Stomach smooth muscle (tissue), 2 donors: Measurements from ENCODE around the gene ZNF771.

Experiments
- H3K27ac ChIP-seq: one replicate; pipeline ENCODE4 v1.7.0; 2013; ENCODE audit warnings: mild to moderate bottlenecking, low read length, inconsistent platforms
- H3K27me3 ChIP-seq, 2 donors: one replicate each; pipeline ENCODE4 v1.7.0; 2013; ENCODE audit warnings: low read length in 2 of 2; ENCODE audit not compliant: insufficient read depth in 2 of 2, control insufficient read depth in 1 of 2
- H3K36me3 ChIP-seq, 2 donors: one replicate each; pipeline ENCODE4 v1.7.0; 2013; ENCODE audit warnings: low read length in 2 of 2; ENCODE audit not compliant: control insufficient read depth in 2 of 2, insufficient read depth in 2 of 2
- H3K4me1 ChIP-seq: one replicate; pipeline ENCODE4 v1.7.0; 2013; ENCODE audit warnings: low read length; ENCODE audit not compliant: control insufficient read depth, insufficient read depth
- H3K4me3 ChIP-seq, 2 donors: one replicate each; pipeline ENCODE4 v1.7.0; 2013; ENCODE audit warnings: low read length in 2 of 2
- H3K9ac ChIP-seq, 2 donors: one replicate each; pipeline ENCODE4 v1.7.0; 2013; ENCODE audit warnings: low read length in 2 of 2, mild to moderate bottlenecking in 1 of 2
- H3K9me3 ChIP-seq, 2 donors: one replicate each; pipeline ENCODE4 v1.7.0; 2013; ENCODE audit warnings: low read length in 2 of 2; ENCODE audit not compliant: control insufficient read depth in 2 of 2
- donor health status: healthy.
- donor health status: Pancreatic carcinoma.

ZNF771 gene

DNA sequence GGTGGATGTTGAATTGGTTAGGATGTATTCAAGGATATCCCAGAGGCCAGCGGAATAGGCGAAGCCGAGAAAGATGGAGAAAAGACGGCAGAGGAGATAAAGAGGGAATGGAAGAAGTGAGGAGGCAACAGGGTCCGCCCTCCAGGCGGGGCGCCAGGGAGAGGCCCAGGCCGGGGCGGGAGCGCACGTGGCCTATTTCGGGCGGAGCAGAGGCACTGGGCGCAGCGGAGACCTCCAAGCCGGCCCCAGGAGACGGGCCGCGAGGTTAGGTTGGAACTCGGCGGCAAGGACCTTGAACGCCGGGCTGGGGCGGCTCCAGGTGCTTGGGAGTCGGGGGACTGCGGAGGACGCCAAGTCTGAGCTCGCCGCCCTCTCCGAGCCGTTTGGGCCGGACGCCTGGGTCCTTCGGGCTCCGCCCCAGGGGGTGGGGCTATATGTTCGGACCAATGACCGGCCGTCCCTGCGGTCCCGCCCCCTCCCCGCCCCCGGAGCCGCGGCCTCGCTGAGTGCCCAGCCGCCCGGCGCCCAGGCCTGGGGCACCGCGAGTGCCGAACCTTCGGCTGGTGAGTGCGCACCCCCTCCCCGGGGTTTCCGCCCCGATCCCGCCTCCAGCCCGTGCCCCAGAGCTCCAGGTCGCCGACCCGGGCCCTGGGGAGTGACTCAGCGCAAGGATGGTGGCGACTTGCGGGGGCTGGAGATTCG, at the start of gene ZNF771:
ZNF771 (plus strand) TSS at position 505 of the 702 bp plus-strand sequence. CDS start 448 bp downstream, outside the sequence.
- H3K4me1 ChIP-seq, result peaks cover 26% of the 10 kb centered on the region
- peak within 1 kb of the TSS; percentile 58 to 83 for H3K4me3 ChIP-seq
- peaks cover 3 to 5% of the 10 kb centered on the region in 2 donors for H3K36me3 ChIP-seq
- H3K27ac ChIP-seq, result peak within 1 kb of the TSS; percentile 87
- H3K9ac ChIP-seq, result peak within 1 kb of the TSS; percentile 58 to 85
- H3K27me3 ChIP-seq, result no peaks in the 10 kb centered on the region
- no peaks in the 10 kb centered on the region for H3K9me3 ChIP-seq

DNA sequence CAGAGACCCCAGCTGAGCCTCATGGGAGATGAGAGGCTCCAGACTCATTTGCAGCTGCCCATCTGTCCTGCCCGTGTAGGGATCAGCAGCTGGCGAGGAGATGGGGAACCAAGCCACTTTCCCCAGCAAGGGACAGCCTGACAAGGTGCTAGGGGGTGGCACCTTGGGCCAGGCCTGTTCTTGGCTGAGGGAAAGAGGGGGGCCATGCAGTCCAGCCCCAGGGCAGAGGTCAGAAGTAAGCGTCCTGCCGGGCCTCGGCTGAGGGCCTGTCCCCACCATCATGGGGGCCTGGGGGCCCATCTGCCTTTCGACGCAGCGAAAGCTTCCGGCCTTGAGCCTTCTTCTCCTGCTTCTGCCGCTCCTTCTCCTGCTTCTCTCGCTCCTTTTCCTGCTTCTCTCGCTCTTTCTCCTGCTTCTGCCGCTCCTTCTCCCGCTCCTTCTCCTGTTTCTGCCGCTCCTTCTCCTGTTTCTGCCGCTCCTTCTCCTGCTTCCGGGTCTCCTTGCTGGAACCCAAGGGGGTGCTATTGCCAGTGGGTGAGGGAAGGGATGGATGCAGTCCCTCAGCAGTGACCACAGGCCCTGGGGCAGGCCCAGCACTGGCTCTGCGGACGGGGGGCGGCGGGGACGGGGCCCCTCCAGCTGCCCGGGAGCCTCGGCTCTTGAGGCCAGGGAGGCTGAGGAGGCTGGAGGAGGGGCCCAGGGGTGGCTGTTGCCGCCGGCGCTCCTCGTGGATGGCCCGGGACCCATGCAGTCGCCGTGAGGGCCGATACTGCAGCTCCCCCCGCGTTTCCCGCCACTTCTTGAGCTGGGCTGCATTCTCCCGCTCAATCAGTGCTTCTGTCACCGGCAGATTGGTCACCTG, 49.5 kb upstream of the ZNF771 start:
- H3K27me3 ChIP-seq, result no peaks in the 10 kb centered on the region
- no peak overlapping the region for H3K27ac ChIP-seq
- H3K4me1 ChIP-seq, result peaks cover 39% of the 10 kb centered on the region
- peaks cover 11 to 34% of the 10 kb centered on the region in 2 donors for H3K36me3 ChIP-seq
- H3K4me3 ChIP-seq, result no peak overlapping the region
- H3K9ac ChIP-seq, result no peak overlapping the region
- no peaks in the 10 kb centered on the region for H3K9me3 ChIP-seq

- peaks cover 33% of the 10 kb centered on the region for H3K4me1 ChIP-seq
- no peak overlapping the region for H3K27ac ChIP-seq
- H3K4me3 ChIP-seq, result no peak overlapping the region
- H3K27me3 ChIP-seq, result no peaks in the 10 kb centered on the region
- H3K9me3 ChIP-seq, result no peaks in the 10 kb centered on the region
- no peak overlapping the region for H3K9ac ChIP-seq
- H3K36me3 ChIP-seq, result peaks cover 6 to 34% of the 10 kb centered on the region in 2 donors
These were observed 48.8 kb upstream of the ZNF771 start for GRCh38 chr16:30358577-30358936.

- H3K4me1 ChIP-seq, result peaks cover 26% of the 10 kb centered on the region
- H3K9me3 ChIP-seq, result no peaks in the 10 kb centered on the region
- H3K9ac ChIP-seq, result no peak overlapping the region
- H3K36me3 ChIP-seq, result peaks cover 8 to 31% of the 10 kb centered on the region in 2 donors
- H3K4me3 ChIP-seq, result no peak overlapping the region
- H3K27me3 ChIP-seq, result no peaks in the 10 kb centered on the region
- H3K27ac ChIP-seq, result no peak overlapping the region
These were observed 48.2 kb upstream of the ZNF771 start for GRCh38 chr16:30358990-30359870.

DNA sequence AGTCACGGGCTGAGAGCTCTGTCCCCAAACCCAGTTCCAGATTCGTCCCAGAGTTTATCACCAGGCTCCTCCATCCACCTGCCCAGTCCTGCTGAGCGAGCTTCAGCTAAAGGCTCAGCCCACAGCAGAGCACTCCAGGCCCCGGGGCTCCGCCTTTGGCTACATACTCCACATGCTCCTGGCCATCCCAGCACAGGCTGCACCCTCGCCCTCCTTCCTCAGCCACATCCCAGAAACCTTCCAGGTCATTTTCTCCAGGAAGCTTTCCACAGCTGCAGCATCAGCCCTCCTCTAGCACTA, 47.6 kb upstream of the ZNF771 start:
- Histone ChIP-seq H3K9me3 (no peaks in the 10 kb centered on the region), H3K27ac (no peak overlapping the region), H3K4me3 (no peak overlapping the region), H3K27me3 (no peaks in the 10 kb centered on the region), H3K4me1 (peaks cover 20% of the 10 kb centered on the region), H3K9ac (peak overlapping the region in 1 of 2 donors; percentile 5), H3K36me3 (peaks cover 14 to 36% of the 10 kb centered on the region in 2 donors)

DNA sequence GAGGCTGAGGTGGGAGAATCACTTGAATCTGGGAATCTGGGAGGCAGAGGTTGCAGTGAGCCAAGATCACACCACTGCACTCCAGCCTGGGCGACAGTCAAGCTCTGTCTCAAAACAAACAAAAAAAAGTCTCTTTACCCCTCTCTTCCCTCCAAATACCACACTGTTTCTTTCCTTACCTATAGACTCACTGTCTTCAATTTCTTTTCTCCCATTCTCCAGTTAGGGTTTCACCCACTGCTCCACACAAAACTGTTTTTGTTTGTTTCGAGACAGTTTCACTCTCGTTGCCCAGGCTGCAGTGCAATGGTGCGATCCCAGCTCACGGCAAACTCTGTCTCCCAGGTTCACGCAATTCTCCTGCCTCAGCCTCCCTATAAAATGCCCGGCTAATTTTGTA, 46.2 kb upstream of the ZNF771 start:
- H3K27ac ChIP-seq, result no peak overlapping the region
- H3K27me3 ChIP-seq, result no peaks in the 10 kb centered on the region
- H3K36me3 ChIP-seq, result peaks cover 24 to 41% of the 10 kb centered on the region in 2 donors
- H3K9me3 ChIP-seq, result no peaks in the 10 kb centered on the region
- peaks cover 11% of the 10 kb centered on the region for H3K4me1 ChIP-seq
- H3K4me3 ChIP-seq, result no peak overlapping the region
- H3K9ac ChIP-seq, result no peak overlapping the region

DNA sequence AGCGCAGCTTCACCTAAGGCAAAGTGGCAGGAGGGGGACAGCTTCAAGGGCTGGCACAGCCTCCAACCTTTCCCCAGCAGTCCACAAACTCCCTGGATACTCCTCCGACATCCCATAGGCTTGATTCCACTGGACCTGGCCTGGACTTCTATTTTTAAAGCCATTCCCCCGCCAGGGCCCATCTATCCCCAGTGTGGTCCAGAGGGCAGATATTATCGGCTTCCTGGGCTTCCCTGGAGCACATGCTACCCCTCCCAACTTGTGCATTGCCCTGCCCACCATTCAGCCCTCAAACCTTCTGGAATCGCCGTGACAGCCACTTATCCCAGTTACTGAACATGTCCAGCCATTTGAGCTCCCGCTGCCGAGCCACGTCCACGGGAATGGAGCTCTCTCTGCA, 42.2 kb upstream of the ZNF771 start:
- Histone ChIP-seq H3K9ac (no peak overlapping the region), H3K27me3 (no peaks in the 10 kb centered on the region), H3K4me3 (no peak overlapping the region), H3K9me3 (no peaks in the 10 kb centered on the region), H3K36me3 (peaks cover 16 to 18% of the 10 kb centered on the region in 2 donors), H3K27ac (no peak overlapping the region), H3K4me1 (peaks cover 27% of the 10 kb centered on the region)

DNA sequence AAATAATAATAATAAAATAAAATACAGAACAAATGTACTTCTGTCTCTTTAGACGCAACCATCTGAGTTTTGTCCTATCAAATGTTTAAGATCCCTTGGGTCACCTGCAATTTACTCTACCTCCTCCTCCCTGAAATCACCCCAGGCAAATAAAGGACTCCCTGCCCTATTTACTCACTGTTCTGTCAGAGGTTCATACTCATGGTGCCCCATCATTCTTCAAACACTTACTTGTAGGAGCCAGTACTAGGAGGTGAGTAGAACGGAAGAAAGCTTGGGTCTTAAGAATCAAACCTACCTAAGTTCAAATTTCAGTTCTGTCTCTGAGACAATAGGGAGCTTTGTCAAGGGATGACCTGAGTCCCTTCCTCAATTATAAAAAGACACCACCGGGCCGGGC, 40.9 kb upstream of the ZNF771 start:
- Histone ChIP-seq H3K27me3 (no peaks in the 10 kb centered on the region), H3K4me1 (peaks cover 33% of the 10 kb centered on the region), H3K36me3 (peaks cover 13 to 18% of the 10 kb centered on the region in 2 donors), H3K4me3 (peak overlapping the region in 1 of 2 donors; percentile 90), H3K27ac (no peak overlapping the region), H3K9me3 (no peaks in the 10 kb centered on the region), H3K9ac (no peak overlapping the region)

- H3K4me1 ChIP-seq, result peaks cover 34% of the 10 kb centered on the region
- H3K9ac ChIP-seq, result peak overlapping the region; percentile 81
- no peaks in the 10 kb centered on the region for H3K9me3 ChIP-seq
- H3K4me3 ChIP-seq, result peak overlapping the region; percentile 75 to 90
- no peaks in the 10 kb centered on the region for H3K27me3 ChIP-seq
- peaks cover 13 to 18% of the 10 kb centered on the region in 2 donors for H3K36me3 ChIP-seq
- H3K27ac ChIP-seq, result peak overlapping the region; percentile 24
These were observed 39.9 kb upstream of the ZNF771 start for GRCh38 chr16:30367349-30368009.
